Adrenal gland (tissue), 5 donors: ENCODE measurements around the gene HSD17B2.

Experiments
- CTCF ChIP-seq, 6 experiments: fragments of 450-650 bp in 4 of 6; fragments of 200-600 bp in 2 of 6; sonication (generic) in 1 of 6; IDR thresholded peaks; 1 replicate in 5 of 6; 2 replicates in 1 of 6; pipeline versions ENCODE4 v1.5.1 to v1.8.0; 2016 to 2021; ENCODE audit warnings: antibody characterized with exemption in 6 of 6, mild to moderate bottlenecking in 2 of 6, moderate library complexity in 1 of 6
- POLR2A ChIP-seq, 2 donors: fragments of 450-650 bp; IDR thresholded peaks; one replicate each; pipeline ENCODE4 v1.6.1; 2017; ENCODE audit warnings: antibody characterized with exemption in 2 of 2, mild to moderate bottlenecking in 2 of 2, moderate library complexity in 1 of 2
- donor health status: DM: no; HTN: no; CAD: no.

GRCh38 chr16:82147546-82147945, 112.5 kb downstream of the HSD17B2 start:
- TF ChIP-seq CTCF (IDR thresholded peaks at IDR 0.05) = no peak
- TF ChIP-seq POLR2A (IDR thresholded peaks at IDR 0.05) = no peak
